IPS-20b (cell line): ENCODE measurements around the gene BRD7.

ENCODE experiments used
- H3K27ac ChIP-seq: one replicate; pipeline ENCODE4 v1.5.1; 2013; ENCODE audit warnings: low read length
- H3K27me3 ChIP-seq: 2 replicates; pipeline ENCODE4 v1.6.1; 2013; ENCODE audit warnings: mild to moderate bottlenecking, low read length, inconsistent platforms; ENCODE audit not compliant: insufficient read depth
- H3K36me3 ChIP-seq: 2 replicates; pipeline ENCODE4 v1.6.1; 2013; ENCODE audit warnings: low read depth, mild to moderate bottlenecking, inconsistent platforms, low read length, moderate library complexity; ENCODE audit not compliant: insufficient read depth
- H3K4me1 ChIP-seq: 2 replicates; pipeline ENCODE4 v1.6.1; 2013; ENCODE audit warnings: mild to moderate bottlenecking, control low read depth, inconsistent platforms, low read length, moderate library complexity; ENCODE audit not compliant: insufficient read depth
- H3K4me3 ChIP-seq: 2 replicates; pipeline ENCODE4 v1.5.1; 2013; ENCODE audit warnings: mild to moderate bottlenecking, low read length, inconsistent platforms
- H3K9ac ChIP-seq: 2 replicates; pipeline ENCODE4 v1.6.1; 2013; ENCODE audit warnings: low read depth, mild to moderate bottlenecking, inconsistent platforms, low read length, moderate library complexity
- H3K9me3 ChIP-seq: 2 replicates; pipeline ENCODE4 v1.6.1; 2013; ENCODE audit warnings: mild to moderate bottlenecking, low read depth, low read length, inconsistent platforms; ENCODE audit not compliant: insufficient read depth

Gene BRD7

GRCh38 chr16:50386774-50387173 lies 18.0 kb upstream of the BRD7 start:
- H3K27me3 ChIP-seq: no peaks in the 10 kb centered on the region
- H3K4me1 ChIP-seq: no peaks in the 10 kb centered on the region

GRCh38 chr16:50386139-50386538 lies 17.4 kb upstream of the BRD7 start:
- Histone ChIP-seq H3K9ac (no peak overlapping the region), H3K27me3 (no peaks in the 10 kb centered on the region), H3K4me1 (no peaks in the 10 kb centered on the region), H3K27ac (no peak overlapping the region), H3K4me3 (no peak overlapping the region), H3K36me3 (no peaks in the 10 kb centered on the region), H3K9me3 (no peaks in the 10 kb centered on the region)

More at GRCh38 chr16:50386774-50387173, 18.0 kb upstream of the BRD7 start:
- H3K9me3 ChIP-seq: no peaks in the 10 kb centered on the region
- H3K9ac ChIP-seq: no peak overlapping the region
- no peaks in the 10 kb centered on the region for H3K36me3 ChIP-seq
- no peak overlapping the region for H3K27ac ChIP-seq
- H3K4me3 ChIP-seq: no peak overlapping the region

GRCh38 chr16:50384500-50385135 lies 15.8 kb upstream of the BRD7 start:
- H3K27me3 ChIP-seq: no peaks in the 10 kb centered on the region

DNA sequence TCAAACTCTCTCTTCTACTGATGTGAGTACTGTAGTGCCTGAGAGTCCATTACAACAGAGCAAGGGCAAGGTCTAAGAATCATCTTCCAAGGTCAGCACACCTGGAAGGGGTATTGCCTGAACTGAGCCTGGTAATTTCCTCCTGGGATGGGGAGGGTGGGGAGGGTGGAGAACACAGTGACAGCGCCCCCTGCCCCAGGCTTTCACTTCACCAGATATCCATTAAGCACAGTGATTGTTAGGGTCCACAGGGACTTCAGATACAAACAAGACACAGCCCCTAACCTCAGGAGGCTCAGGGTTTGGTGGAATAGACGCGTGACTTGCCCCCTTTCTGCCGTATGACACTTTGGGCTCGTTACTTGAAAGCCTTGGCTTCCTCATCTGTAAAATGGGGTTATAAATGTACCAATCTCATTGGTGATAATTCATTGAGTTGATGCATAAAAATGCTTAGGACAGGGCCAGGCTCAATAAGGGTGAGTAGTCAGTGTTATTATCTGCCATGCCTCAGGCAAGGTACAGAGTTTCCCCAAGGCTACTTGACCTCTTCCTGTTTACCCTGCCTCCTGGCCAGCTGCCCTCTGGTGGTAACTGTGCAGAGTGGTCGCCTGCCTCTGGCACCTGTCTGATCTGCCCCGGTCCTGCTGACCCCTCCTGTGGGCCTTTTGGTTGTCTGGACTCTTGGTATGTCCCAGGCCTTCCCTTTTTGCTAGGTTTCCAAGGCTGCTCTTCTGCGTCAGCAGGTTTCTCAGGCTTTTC lies 13.1 kb upstream of the BRD7 start:
- Histone ChIP-seq H3K9me3 (no peaks in the 10 kb centered on the region), H3K4me1 (no peaks in the 10 kb centered on the region), H3K9ac (no peak overlapping the region), H3K27me3 (no peaks in the 10 kb centered on the region), H3K27ac (no peak overlapping the region), H3K4me3 (no peak overlapping the region), H3K36me3 (no peaks in the 10 kb centered on the region)

More at GRCh38 chr16:50384500-50385135, 15.8 kb upstream of the BRD7 start:
- H3K4me1 ChIP-seq: no peaks in the 10 kb centered on the region
- H3K9ac ChIP-seq: no peak overlapping the region
- H3K4me3 ChIP-seq: no peak overlapping the region
- H3K9me3 ChIP-seq: no peaks in the 10 kb centered on the region
- H3K27ac ChIP-seq: no peak overlapping the region
- H3K36me3 ChIP-seq: no peaks in the 10 kb centered on the region

GRCh38 chr16:50378417-50378816 lies 9.6 kb upstream of the BRD7 start:
- Histone ChIP-seq H3K27me3 (no peaks in the 10 kb centered on the region), H3K9me3 (no peaks in the 10 kb centered on the region), H3K4me3 (no peak overlapping the region)

GRCh38 chr16:50377001-50377400 lies 8.2 kb upstream of the BRD7 start:
- Histone ChIP-seq H3K9ac (no peak overlapping the region), H3K4me3 (no peak overlapping the region), H3K27me3 (no peaks in the 10 kb centered on the region), H3K4me1 (no peaks in the 10 kb centered on the region), H3K27ac (no peak overlapping the region), H3K9me3 (no peaks in the 10 kb centered on the region), H3K36me3 (no peaks in the 10 kb centered on the region)

More at GRCh38 chr16:50378417-50378816, 9.6 kb upstream of the BRD7 start:
- H3K27ac ChIP-seq: no peak overlapping the region
- H3K9ac ChIP-seq: no peak overlapping the region
- no peaks in the 10 kb centered on the region for H3K4me1 ChIP-seq
- no peaks in the 10 kb centered on the region for H3K36me3 ChIP-seq

DNA sequence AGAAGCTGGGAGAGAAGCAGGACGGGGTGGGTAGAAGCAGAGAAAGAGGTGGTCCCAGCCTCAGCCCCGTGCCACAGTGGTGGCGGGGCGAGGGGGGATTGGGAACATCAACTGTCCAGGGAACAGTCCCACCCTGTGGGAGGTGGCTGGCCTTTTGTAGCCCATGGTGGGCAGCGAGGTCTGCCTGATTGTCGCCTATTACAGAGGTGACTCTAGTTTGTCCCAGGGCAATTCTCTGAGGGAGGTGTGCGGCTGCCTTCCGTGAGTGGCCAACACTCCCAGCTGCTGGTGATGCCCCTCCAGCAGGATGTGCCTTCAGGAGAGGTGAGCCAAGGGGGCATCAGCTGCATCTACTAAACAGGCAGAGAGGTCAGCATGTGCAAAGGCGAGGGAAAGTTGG lies 5.0 kb upstream of the BRD7 start:
- H3K4me1 ChIP-seq: peaks cover 4% of the 10 kb centered on the region; the same call in 1 of the 2 replicates
- H3K36me3 ChIP-seq: no peaks in the 10 kb centered on the region
- no peak overlapping the region for H3K4me3 ChIP-seq
- H3K27ac ChIP-seq: no peak overlapping the region
- H3K9ac ChIP-seq: no peak overlapping the region
- H3K9me3 ChIP-seq: no peaks in the 10 kb centered on the region
- no peaks in the 10 kb centered on the region for H3K27me3 ChIP-seq

DNA sequence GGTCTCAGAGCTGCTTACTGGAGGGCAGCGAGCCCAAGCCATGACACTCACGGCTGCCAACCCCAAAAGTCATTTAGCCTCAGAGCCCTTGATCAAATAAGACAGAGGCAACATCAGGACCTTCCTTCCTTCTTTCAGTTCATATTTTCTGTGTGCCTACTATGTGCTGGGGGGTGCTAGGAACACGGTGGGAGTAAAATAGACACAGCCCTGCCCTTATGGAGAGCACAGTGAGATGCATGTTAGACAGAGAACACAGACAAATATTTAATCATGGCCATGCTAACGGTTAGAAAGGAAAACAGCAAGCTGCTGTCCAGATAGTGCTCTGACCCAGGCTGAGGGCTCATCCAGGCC lies 4.5 kb upstream of the BRD7 start:
- no peaks in the 10 kb centered on the region for H3K9me3 ChIP-seq
- no peaks in the 10 kb centered on the region for H3K36me3 ChIP-seq
- H3K27me3 ChIP-seq: no peaks in the 10 kb centered on the region
- H3K4me3 ChIP-seq: no peak overlapping the region
- no peak overlapping the region for H3K27ac ChIP-seq
- peaks cover 4% of the 10 kb centered on the region; the same call in 1 of the 2 replicates for H3K4me1 ChIP-seq
- H3K9ac ChIP-seq: no peak overlapping the region

DNA sequence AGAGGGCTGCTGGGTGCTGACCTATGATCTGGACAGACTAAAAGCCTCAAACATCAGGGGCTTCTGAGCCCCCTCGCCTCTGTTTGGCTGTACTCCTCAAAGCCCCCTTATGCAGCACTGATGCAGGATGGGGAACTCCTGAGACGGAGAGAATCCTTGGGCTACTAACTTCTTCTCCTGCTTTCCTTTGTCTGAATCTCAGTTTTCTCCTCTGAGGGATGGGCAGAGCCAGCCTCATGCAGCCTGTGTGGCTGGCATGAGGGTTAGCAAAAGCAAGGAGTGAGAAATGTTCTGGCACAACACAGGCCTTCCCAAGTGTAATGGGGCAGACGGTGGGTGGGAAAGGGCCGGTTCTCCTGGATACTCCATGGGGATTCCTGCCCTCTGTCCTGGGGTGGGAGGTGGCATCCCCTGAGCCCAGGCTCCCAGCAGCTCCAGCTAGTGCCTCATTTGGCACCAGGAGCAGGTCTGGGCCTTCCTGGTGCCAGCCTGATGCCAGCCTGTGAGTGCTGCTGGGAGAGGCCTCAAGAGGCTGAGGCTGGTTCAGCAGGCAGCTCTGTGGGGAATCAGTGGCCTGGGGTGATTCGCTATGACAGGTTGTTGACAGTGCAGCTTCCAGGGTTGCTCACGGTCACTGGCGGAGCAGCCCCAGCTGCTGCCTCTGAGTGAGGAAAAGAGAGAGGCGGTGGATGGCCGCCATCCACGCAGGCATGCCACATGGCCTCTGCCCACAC lies 4.0 kb upstream of the BRD7 start:
- H3K9ac ChIP-seq: no peak overlapping the region

GRCh38 chr16:50371936-50372595 lies 3.3 kb upstream of the BRD7 start:
- Histone ChIP-seq H3K36me3 (peaks cover 2% of the 10 kb centered on the region; the same call in 1 of the 2 replicates), H3K4me1 (peaks cover 7% of the 10 kb centered on the region; the same call in 1 of the 2 replicates), H3K27ac (no peak overlapping the region), H3K27me3 (no peaks in the 10 kb centered on the region), H3K9me3 (no peaks in the 10 kb centered on the region), H3K4me3 (no peak overlapping the region), H3K9ac (no peak overlapping the region)

More for the DNA sequence above, 4.0 kb upstream of the BRD7 start:
- H3K36me3 ChIP-seq: no peaks in the 10 kb centered on the region
- no peak overlapping the region for H3K27ac ChIP-seq
- H3K4me1 ChIP-seq: peaks cover 4% of the 10 kb centered on the region; the same call in 1 of the 2 replicates
- H3K9me3 ChIP-seq: no peaks in the 10 kb centered on the region
- no peak overlapping the region for H3K4me3 ChIP-seq
- H3K27me3 ChIP-seq: no peaks in the 10 kb centered on the region

GRCh38 chr16:50371036-50371716 lies 2.4 kb upstream of the BRD7 start:
- no peak overlapping the region for H3K4me3 ChIP-seq
- H3K27me3 ChIP-seq: no peaks in the 10 kb centered on the region
- peaks cover 11% of the 10 kb centered on the region for H3K36me3 ChIP-seq
- no peak overlapping the region for H3K9ac ChIP-seq
- H3K4me1 ChIP-seq: peaks cover 9% of the 10 kb centered on the region; the same call in 1 of the 2 replicates
- H3K27ac ChIP-seq: no peak overlapping the region
- H3K9me3 ChIP-seq: no peaks in the 10 kb centered on the region
